ENCODE data around the gene DROSHA. TPM values are rescaled to one million over a fixed set of nuclear protein-coding genes. Genes with fewer than 3 reads are reported as not detected.

Gene DROSHA
- total RNA-seq, 1 experiment from 2014 or later, result 57.7 TPM

DNA sequence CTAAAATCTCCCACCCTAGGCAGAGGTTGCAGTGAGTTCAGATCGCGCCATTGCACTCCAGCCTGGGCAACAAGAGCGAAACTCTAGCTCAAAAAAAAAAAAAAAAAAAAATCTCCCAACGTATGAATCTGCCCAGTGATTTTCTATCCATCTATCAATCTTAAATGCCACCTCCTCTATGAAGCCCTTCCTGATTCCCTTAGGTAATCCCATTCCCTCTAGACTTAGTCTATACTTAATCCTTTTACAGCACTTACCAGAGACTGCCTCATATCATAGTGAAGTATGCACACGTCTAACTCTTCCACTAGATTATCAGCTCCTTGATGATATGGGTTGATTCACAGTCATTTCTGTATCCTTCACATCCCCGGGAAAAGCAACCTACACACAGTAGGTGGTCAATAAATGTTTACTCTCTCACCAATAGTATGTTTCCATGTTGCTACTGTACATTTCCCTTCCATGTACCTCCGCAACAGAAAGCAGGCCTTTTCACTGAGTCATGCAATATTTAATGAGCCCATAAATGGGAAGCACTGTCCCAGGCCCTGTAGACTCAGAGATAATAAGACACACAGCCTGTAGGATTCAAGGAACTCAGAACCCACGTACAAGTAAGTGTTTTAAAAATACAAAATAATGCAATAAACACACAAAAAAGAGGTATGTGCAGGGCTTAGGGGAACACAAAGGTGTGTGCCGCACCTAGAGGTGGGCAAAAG lies 1.2 kb downstream of the DROSHA start:
- Mint-ChIP-seq H3K36me3 (ENCODE audit: insufficient read depth, unreplicated experiment) (peaks cover 65% of the 10 kb centered on the region), H3K27ac (ENCODE audit: low read depth, unreplicated experiment) (peak overlapping the region; percentile 94), H3K27me3 (ENCODE audit: insufficient read depth, unreplicated experiment) (no peaks in the 10 kb centered on the region), H3K9me3 (ENCODE audit: unreplicated experiment) (no peaks in the 10 kb centered on the region), H3K4me3 (ENCODE audit: unreplicated experiment) (peak overlapping the region; percentile 100), H3K4me1 (ENCODE audit: insufficient read depth, unreplicated experiment) (peaks cover 23% of the 10 kb centered on the region)
- peak; percentile 9 for DNase-seq (ENCODE audit: unreplicated experiment)
- no TSS peak for BruUV-seq (replicated peaks)
- CTCF ChIA-PET, result no interaction called here
- TF ChIP-seq, protein P1, sequence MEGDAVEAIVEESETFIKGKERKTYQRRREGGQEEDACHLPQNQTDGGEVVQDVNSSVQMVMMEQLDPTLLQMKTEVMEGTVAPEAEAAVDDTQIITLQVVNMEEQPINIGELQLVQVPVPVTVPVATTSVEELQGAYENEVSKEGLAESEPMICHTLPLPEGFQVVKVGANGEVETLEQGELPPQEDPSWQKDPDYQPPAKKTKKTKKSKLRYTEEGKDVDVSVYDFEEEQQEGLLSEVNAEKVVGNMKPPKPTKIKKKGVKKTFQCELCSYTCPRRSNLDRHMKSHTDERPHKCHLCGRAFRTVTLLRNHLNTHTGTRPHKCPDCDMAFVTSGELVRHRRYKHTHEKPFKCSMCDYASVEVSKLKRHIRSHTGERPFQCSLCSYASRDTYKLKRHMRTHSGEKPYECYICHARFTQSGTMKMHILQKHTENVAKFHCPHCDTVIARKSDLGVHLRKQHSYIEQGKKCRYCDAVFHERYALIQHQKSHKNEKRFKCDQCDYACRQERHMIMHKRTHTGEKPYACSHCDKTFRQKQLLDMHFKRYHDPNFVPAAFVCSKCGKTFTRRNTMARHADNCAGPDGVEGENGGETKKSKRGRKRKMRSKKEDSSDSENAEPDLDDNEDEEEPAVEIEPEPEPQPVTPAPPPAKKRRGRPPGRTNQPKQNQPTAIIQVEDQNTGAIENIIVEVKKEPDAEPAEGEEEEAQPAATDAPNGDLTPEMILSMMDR (IDR thresholded peaks at IDR 0.05; ENCODE audit: unreplicated experiment), result no peak
- intact Hi-C loops (cut with micrococcal nuclease), result no loop called here
- POLR2A ChIA-PET, result interaction anchor here (0.6 to 3.1 kb wide), 6 partner anchors 9 to 402 kb away, joined by 3 to 19 read pairs (median 6); no protein-coding TSS in a partner anchor

DNA sequence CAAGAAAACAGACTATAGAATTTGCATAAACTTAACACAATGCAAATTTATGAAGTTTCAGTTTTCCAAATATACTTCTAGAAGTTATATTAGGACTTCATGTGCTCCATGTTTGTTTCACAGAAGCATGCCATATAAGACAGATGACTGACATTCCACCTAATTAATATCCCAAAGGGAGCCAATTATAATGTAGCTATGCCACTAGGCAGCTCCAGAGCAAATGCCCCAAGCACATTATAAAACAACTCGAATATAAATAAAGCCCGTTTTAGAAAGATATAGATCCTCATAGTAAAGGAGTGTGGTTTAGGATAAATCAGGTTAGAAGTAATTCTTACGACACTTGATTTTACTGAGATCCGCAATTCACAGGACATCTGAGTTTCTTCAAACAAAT lies 8.9 kb downstream of the DROSHA start:
- H3K9me3 Mint-ChIP-seq (ENCODE audit: unreplicated experiment), result no peaks in the 10 kb centered on the region

DNA sequence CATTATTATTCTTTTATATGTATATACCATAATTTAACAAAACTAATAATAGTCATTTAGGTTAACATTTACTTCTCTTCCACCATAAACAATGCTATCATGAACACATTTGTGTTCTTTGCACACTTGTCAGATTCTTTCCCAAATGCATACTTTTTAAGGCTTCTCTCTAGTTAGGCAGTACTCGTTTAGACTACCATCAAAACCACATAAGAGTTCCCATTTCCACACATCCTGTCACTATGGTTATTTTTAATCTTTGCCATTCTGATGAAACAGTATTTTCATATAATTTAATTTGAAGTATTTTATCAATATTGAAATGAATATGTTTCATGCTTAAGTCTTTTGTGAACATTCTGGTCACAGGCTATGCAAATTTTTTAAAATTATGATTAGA lies 15.1 kb downstream of the DROSHA start:
- TF ChIP-seq, protein P1 (IDR thresholded peaks at IDR 0.05; ENCODE audit: unreplicated experiment), result no peak
- intact Hi-C loops (cut with micrococcal nuclease), result no loop called here
- H3K36me3 Mint-ChIP-seq (ENCODE audit: insufficient read depth, unreplicated experiment), result peaks cover 56% of the 10 kb centered on the region
- H3K4me1 Mint-ChIP-seq (ENCODE audit: insufficient read depth, unreplicated experiment), result peaks cover 6% of the 10 kb centered on the region
- ChIA-PET CTCF (interaction anchor here (0.7 kb wide), 1 partner anchor 11 kb away, joined by 3 read pairs; no protein-coding TSS in a partner anchor), POLR2A (no interaction called here)
- H3K27me3 Mint-ChIP-seq (ENCODE audit: insufficient read depth, unreplicated experiment), result no peaks in the 10 kb centered on the region
- no peaks in the 10 kb centered on the region for H3K9me3 Mint-ChIP-seq (ENCODE audit: unreplicated experiment)
- DNase-seq (ENCODE audit: unreplicated experiment), result no peak
- BruUV-seq (replicated peaks), result no TSS peak
- no peak overlapping the region for H3K4me3 Mint-ChIP-seq (ENCODE audit: unreplicated experiment)
- no peak overlapping the region for H3K27ac Mint-ChIP-seq (ENCODE audit: low read depth, unreplicated experiment)

More for the DNA sequence above, 8.9 kb downstream of the DROSHA start:
- TF ChIP-seq, protein P1 (IDR thresholded peaks at IDR 0.05; ENCODE audit: unreplicated experiment), result no peak
- Mint-ChIP-seq H3K4me3 (ENCODE audit: unreplicated experiment) (no peak overlapping the region), H3K27me3 (ENCODE audit: insufficient read depth, unreplicated experiment) (no peaks in the 10 kb centered on the region), H3K36me3 (ENCODE audit: insufficient read depth, unreplicated experiment) (peaks cover 86% of the 10 kb centered on the region), H3K27ac (ENCODE audit: low read depth, unreplicated experiment) (no peak overlapping the region), H3K4me1 (ENCODE audit: insufficient read depth, unreplicated experiment) (peaks cover 6% of the 10 kb centered on the region)
- DNase-seq (ENCODE audit: unreplicated experiment), result no peak
- ChIA-PET POLR2A (interaction anchor here (0.6 to 2.8 kb wide), 2 partner anchors 8 to 90 kb away, joined by 3 to 19 read pairs; partner anchors contain the start of genes C5orf22 and DROSHA), CTCF (no interaction called here)
- no TSS peak for BruUV-seq (replicated peaks)
- intact Hi-C loops (cut with micrococcal nuclease), result no loop called here

DNA sequence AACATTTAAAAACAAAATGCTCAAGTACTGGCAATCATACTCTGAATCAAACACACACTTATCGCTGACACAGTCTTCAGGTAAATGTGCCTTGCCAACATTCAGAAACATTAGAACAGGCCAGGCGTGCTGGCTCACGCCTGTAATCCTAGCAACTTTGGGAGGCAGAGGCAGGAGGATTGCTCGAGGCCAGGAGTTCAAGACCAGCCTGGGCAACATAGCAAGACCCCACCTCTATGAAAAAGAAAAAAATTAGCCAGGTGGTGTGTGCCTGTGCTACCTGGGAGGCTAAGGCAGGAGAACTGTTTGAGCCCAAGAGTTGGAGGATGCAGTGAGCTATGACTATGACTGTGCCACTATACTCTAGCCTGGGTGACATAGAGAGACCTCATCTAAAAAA lies 20.6 kb downstream of the DROSHA start:
- Mint-ChIP-seq H3K9me3 (ENCODE audit: unreplicated experiment) (no peaks in the 10 kb centered on the region), H3K4me1 (ENCODE audit: insufficient read depth, unreplicated experiment) (no peaks in the 10 kb centered on the region), H3K4me3 (ENCODE audit: unreplicated experiment) (no peak overlapping the region), H3K27ac (ENCODE audit: low read depth, unreplicated experiment) (no peak overlapping the region), H3K36me3 (ENCODE audit: insufficient read depth, unreplicated experiment) (peaks cover 81% of the 10 kb centered on the region), H3K27me3 (ENCODE audit: insufficient read depth, unreplicated experiment) (no peaks in the 10 kb centered on the region)
- no peak for DNase-seq (ENCODE audit: unreplicated experiment)
- CTCF ChIA-PET, result interaction anchor here (0.8 kb wide), 1 partner anchor 19 kb away, joined by 3 read pairs; no protein-coding TSS in a partner anchor
- BruUV-seq (replicated peaks), result no TSS peak
- intact Hi-C loops (cut with micrococcal nuclease), result no loop called here
- TF ChIP-seq, protein P1 (IDR thresholded peaks at IDR 0.05; ENCODE audit: unreplicated experiment), result no peak
- POLR2A ChIA-PET, result no interaction called here

Data from MCF 10A (cell line).